GM23248 (cell line): Measurements from ENCODE around the gene KCNAB1. TPM values are rescaled to one million over a fixed set of nuclear protein-coding genes. Genes with fewer than 3 reads are reported as not detected.

Source experiments
- DNase-seq: peaks from one replicate; pipeline ENCODE4 v3.0.0-alpha.2; 2015
- H2AFZ ChIP-seq: fragments of 200-600 bp; sonication (generic); 2 replicates; pipeline ENCODE4 v1.6.1; 2016; ENCODE audit warnings: antibody characterized with exemption
- H3F3A ChIP-seq: fragments of 200-600 bp; sonication (generic); 2 replicates; pipeline ENCODE4 v1.6.1; 2016; ENCODE audit warnings: mild to moderate bottlenecking, antibody characterized with exemption, mixed run types; ENCODE audit not compliant: insufficient read depth
- H3K27ac ChIP-seq: fragments of 200-600 bp; sonication (generic); 2 replicates; pipeline ENCODE4 v1.5.1; 2016; ENCODE audit warnings: mild to moderate bottlenecking
- H3K27me3 ChIP-seq: fragments of 200-600 bp; sonication (generic); replicated peaks from 2 replicates; pipeline ENCODE4 v1.6.1; 2016; ENCODE audit warnings: mild to moderate bottlenecking; ENCODE audit not compliant: insufficient read depth
- H3K36me3 ChIP-seq: fragments of 200-600 bp; sonication (generic); 2 replicates; pipeline ENCODE4 v1.6.1; 2016; ENCODE audit warnings: low read depth, mild to moderate bottlenecking
- H3K4me1 ChIP-seq: fragments of 200-600 bp; sonication (generic); 2 replicates; pipeline ENCODE4 v1.6.1; 2016; ENCODE audit warnings: mild to moderate bottlenecking; ENCODE audit not compliant: insufficient read depth
- H3K4me2 ChIP-seq: fragments of 200-600 bp; sonication (generic); one replicate; pipeline ENCODE4 v1.6.1; 2016; ENCODE audit warnings: mild to moderate bottlenecking; ENCODE audit not compliant: unreplicated experiment
- H3K4me3 ChIP-seq: fragments of 200-600 bp; sonication (generic); 2 replicates; pipeline ENCODE4 v1.5.1; 2016; ENCODE audit warnings: mild to moderate bottlenecking
- H3K79me2 ChIP-seq: fragments of 200-600 bp; sonication (generic); 2 replicates; pipeline ENCODE4 v1.6.1; 2016; ENCODE audit warnings: mild to moderate bottlenecking; ENCODE audit not compliant: insufficient read depth
- H3K9ac ChIP-seq: fragments of 200-600 bp; sonication (generic); 2 replicates; pipeline ENCODE4 v1.6.1; 2016; ENCODE audit warnings: mild to moderate bottlenecking
- H3K9me2 ChIP-seq: fragments of 200-600 bp; sonication (generic); 2 replicates; pipeline ENCODE4 v1.6.1; 2016; ENCODE audit warnings: mixed run types, mild to moderate bottlenecking, moderate library complexity; ENCODE audit not compliant: insufficient read depth
- H3K9me3 ChIP-seq: fragments of 200-600 bp; sonication (generic); one replicate; pipeline ENCODE4 v1.6.1; 2017; ENCODE audit warnings: low read depth
- H4K20me1 ChIP-seq: fragments of 200-600 bp; sonication (generic); 2 replicates; pipeline ENCODE4 v1.6.0; 2016; ENCODE audit not compliant: insufficient read depth
- EZH2 ChIP-seq: fragments of 200-600 bp; sonication (generic); IDR thresholded peaks from 2 replicates; pipeline ENCODE4 v1.6.1; 2018; ENCODE audit warnings: antibody characterized with exemption, mild to moderate bottlenecking; ENCODE audit not compliant: insufficient read depth, poor library complexity, severe bottlenecking
- EZH2phosphoT487 ChIP-seq: fragments of 200-600 bp; sonication (generic); IDR thresholded peaks from 2 replicates; pipeline ENCODE4 v1.6.1; 2018; ENCODE audit warnings: antibody characterized with exemption, moderate library complexity, mild to moderate bottlenecking, low read depth; ENCODE audit not compliant: insufficient read depth
- WGBS, 2 experiments: methylation state at CpG; one replicate each; pipeline ENCODE4 v1.1.6; 2015 to 2017; ENCODE audit warnings: low lambda C conversion rate in 2 of 2, low coverage in 1 of 2; ENCODE audit errors: missing lambda C conversion rate in 2 of 2; 5-methylcytosine and 5-hydroxymethylcytosine counted together
- in situ Hi-C: fragments of 300-500 bp; cut with MboI; formaldehyde crosslinking; loops from 2 replicates; pipeline ENCODE4 v1.15.0; 2020
- polyA plus RNA-seq: library from polyadenylated mRNA; unstranded; fragments of >200 nt; fragmentation: Nextera tagmentation; extraction: Ambion mirVana; gene quantifications from 2 replicates; pipeline ENCODE4 v1.2.1, GENCODE V29; 2016
- total RNA-seq: library from RNA; depleted of rRNA; stranded (reverse); fragments of >200 nt; shearing (Covaris generic); gene quantifications from 2 replicates; pipeline ENCODE4 v1.2.3, GENCODE V29; 2014

The KCNAB1 gene
- total and polyA plus RNA-seq, 2 experiments from 2014 or later = 1.1 TPM; not detected in 1

GRCh38 chr3:156142702-156143101 is 22.3 kb downstream of the KCNAB1 start:
- Histone ChIP-seq H3K9me3 (no peaks in the 10 kb centered on the region), H3F3A (no peaks in the 10 kb centered on the region), H3K79me2 (no peaks in the 10 kb centered on the region), H3K4me1 (no peaks in the 10 kb centered on the region), H3K27me3 (no peaks in the 10 kb centered on the region), H3K9ac (no peak overlapping the region), H2AFZ (no peak overlapping the region), H3K9me2 (0 out of 2 replicates have a peak, but pooled peaks cover 3% of the 10 kb centered on the region), H4K20me1 (no peaks in the 10 kb centered on the region), H3K4me3 (no peak overlapping the region), H3K36me3 (no peaks in the 10 kb centered on the region), H3K4me2 (no peak overlapping the region), H3K27ac (no peak overlapping the region)
- 54 to 66% methylated on average over 2 of the region's 2 CpGs for WGBS, 2 experiments
- in situ Hi-C loops = loop anchor here (25.0 kb wide), 1 partner anchor 945 kb away; no protein-coding TSS in a partner anchor
- TF ChIP-seq EZH2 = no peak
- no peak for TF ChIP-seq EZH2phosphoT487
- DNase-seq = no peak

- H3F3A ChIP-seq = no peaks in the 10 kb centered on the region
- in situ Hi-C loops = loop anchor here (25.0 kb wide), 1 partner anchor 944 kb away; no protein-coding TSS in a partner anchor
- no peaks in the 10 kb centered on the region for H3K79me2 ChIP-seq
- H3K4me1 ChIP-seq = no peaks in the 10 kb centered on the region
- no peak overlapping the region for H3K9ac ChIP-seq
- no peaks in the 10 kb centered on the region for H3K9me3 ChIP-seq
- H3K4me2 ChIP-seq = no peak overlapping the region
- H3K36me3 ChIP-seq = no peaks in the 10 kb centered on the region
- 92 to 95% methylated on average over 8 of the region's 8 CpGs for WGBS, 2 experiments
- 0 out of 2 replicates have a peak, but pooled peaks cover 3% of the 10 kb centered on the region for H3K9me2 ChIP-seq
- H4K20me1 ChIP-seq = no peaks in the 10 kb centered on the region
- H3K4me3 ChIP-seq = no peak overlapping the region
- H2AFZ ChIP-seq = no peak overlapping the region
- no peak for DNase-seq
- no peak overlapping the region for H3K27ac ChIP-seq
- H3K27me3 ChIP-seq = no peaks in the 10 kb centered on the region
- TF ChIP-seq EZH2 (no peak), EZH2phosphoT487 (no peak)
Measured at GRCh38 chr3:156143136-156143535, 22.8 kb downstream of the KCNAB1 start.

- Histone ChIP-seq H3K79me2 (no peaks in the 10 kb centered on the region), H2AFZ (no peak overlapping the region), H3K4me2 (no peak overlapping the region), H3F3A (no peaks in the 10 kb centered on the region), H3K36me3 (no peaks in the 10 kb centered on the region), H4K20me1 (no peaks in the 10 kb centered on the region), H3K4me3 (no peak overlapping the region), H3K9me3 (no peaks in the 10 kb centered on the region), H3K9ac (no peak overlapping the region), H3K4me1 (peaks cover 3% of the 10 kb centered on the region; the same call in 1 of the 2 replicates), H3K9me2 (0 out of 2 replicates have a peak, but pooled peaks cover 3% of the 10 kb centered on the region), H3K27ac (no peak overlapping the region), H3K27me3 (no peaks in the 10 kb centered on the region)
- WGBS, 2 experiments = 96 to 97% methylated on average over 2 of the region's 2 CpGs
- in situ Hi-C loops = loop anchor here (25.0 kb wide), 1 partner anchor 943 kb away; no protein-coding TSS in a partner anchor
- TF ChIP-seq EZH2phosphoT487 (no peak), EZH2 (no peak)
- DNase-seq = no peak
Measured at GRCh38 chr3:156144060-156144459, 23.7 kb downstream of the KCNAB1 start.

- Histone ChIP-seq H3F3A (no peaks in the 10 kb centered on the region), H3K4me2 (no peak overlapping the region), H3K9me2 (0 out of 2 replicates have a peak, but pooled peaks cover 3% of the 10 kb centered on the region), H3K9ac (no peak overlapping the region), H3K36me3 (no peaks in the 10 kb centered on the region), H3K79me2 (no peaks in the 10 kb centered on the region), H2AFZ (no peak overlapping the region), H3K9me3 (no peaks in the 10 kb centered on the region), H3K27me3 (no peaks in the 10 kb centered on the region), H3K4me3 (no peak overlapping the region), H3K27ac (no peak overlapping the region), H4K20me1 (no peaks in the 10 kb centered on the region), H3K4me1 (peaks cover 3% of the 10 kb centered on the region; the same call in 1 of the 2 replicates)
- TF ChIP-seq EZH2phosphoT487 (no peak), EZH2 (no peak)
- DNase-seq = no peak
- WGBS, 2 experiments = 16 to 18% methylated on average over 4 of the region's 4 CpGs
- in situ Hi-C loops = loop anchor here (25.0 kb wide), 1 partner anchor 941 kb away; no protein-coding TSS in a partner anchor
Measured at GRCh38 chr3:156145866-156146265, 25.5 kb downstream of the KCNAB1 start.
